K562 (cell line): Measurements from ENCODE around the gene HEPACAM. TPM values are rescaled to one million over a fixed set of nuclear protein-coding genes. Genes with fewer than 3 reads are reported as not detected.

ENCODE experiments used
- ATAC-seq: fragments of 200-7000 bp; cut with Tn5 transposase; 3 replicates; pipeline ENCODE4 v1.9.1; 2020; ENCODE audit warnings: moderate library complexity
- BruUV-seq: library from RNA; stranded (reverse); fragments of 400-500 nt; replicated peaks from 2 replicates; lab custom pipeline; 2021; lab: Mats Ljungman, UMichigan
- CTCF ChIA-PET: fragments of 300-600 bp; formaldehyde crosslinking; extraction: SDS; loops from one replicate; lab custom pipeline; 2021; ENCODE audit warnings: low intra/inter-chr PET ratio; lab: Yijun Ruan, JAX
- POLR2A ChIA-PET: fragments of 300-600, 350-650 bp; sonication (Branson Sonifier 250); formaldehyde crosslinking; extraction: SDS; loops from one replicate; lab custom pipeline; 2021; ENCODE audit warnings: antibody characterized with exemption, inconsistent platforms; lab: Yijun Ruan, JAX
- DNase-seq, 4 experiments: peaks; one replicate each; pipeline versions ENCODE4 v3.0.0 to v3.0.0-alpha.2; 2011 to 2018; ENCODE audit warnings: low spot score in 3 of 4, mixed read lengths in 3 of 4; ENCODE audit errors: extremely low read depth in 1 of 4
- FAIRE-seq: peaks from 2 replicates; lab custom pipeline; 2011; peaks lifted over from hg19 to GRCh38; lab: Jason Lieb, UNC
- H2AFZ ChIP-seq: 2 replicates; pipeline ENCODE4 v1.6.0; 2011; ENCODE audit warnings: low read depth, low read length, control low read depth, inconsistent platforms
- H3K27ac ChIP-seq: fragments of 200-600 bp; 3 replicates; pipeline ENCODE4 v1.8.0; 2011; ENCODE audit warnings: low read depth, mild to moderate bottlenecking, control low read depth, inconsistent platforms, low read length, moderate library complexity, mixed read lengths; ENCODE audit errors: extremely low read depth
- H3K27me3 ChIP-seq, 2 experiments: fragments of 300-600 bp in 1 of 2; 2 replicates in 1 of 2; 3 replicates in 1 of 2; pipeline versions ENCODE4 v1.6.0 to v1.8.0; 2011; ENCODE audit warnings: inconsistent platforms in 2 of 2, low read length in 2 of 2, mild to moderate bottlenecking in 1 of 2, mixed read lengths in 1 of 2, moderate library complexity in 1 of 2; ENCODE audit not compliant: control insufficient read depth in 2 of 2, insufficient read depth in 2 of 2
- H3K36me3 ChIP-seq: fragments of 300-600 bp; 3 replicates; pipeline ENCODE4 v1.8.0; 2011; ENCODE audit warnings: mild to moderate bottlenecking, low read length, inconsistent platforms; ENCODE audit not compliant: control insufficient read depth, insufficient read depth
- H3K4me1 ChIP-seq, 2 experiments: fragments of 200-600 bp in 1 of 2; replicated peaks in 1 of 2; 2 replicates in 1 of 2; 3 replicates in 1 of 2; pipeline versions ENCODE4 v1.5.1 to v1.8.0; 2011; ENCODE audit warnings: inconsistent platforms in 2 of 2, low read length in 2 of 2, mild to moderate bottlenecking in 1 of 2, mixed read lengths in 1 of 2, moderate library complexity in 1 of 2; ENCODE audit not compliant: control insufficient read depth in 2 of 2, insufficient read depth in 2 of 2
- H3K4me2 ChIP-seq: 2 replicates; pipeline ENCODE4 v1.6.1; 2011; ENCODE audit warnings: low read length, control low read depth, inconsistent platforms, mixed read lengths; ENCODE audit not compliant: insufficient read depth
- H3K4me3 ChIP-seq: fragments of 200-600 bp; sonication (generic), shearing (Covaris generic); 2 replicates; pipeline ENCODE4 v1.5.1; 2016; ENCODE audit warnings: control low read depth, inconsistent platforms
- H3K79me2 ChIP-seq: fragments of 200-600 bp; 3 replicates; pipeline ENCODE4 v1.8.0; 2011; ENCODE audit warnings: low read length, inconsistent platforms; ENCODE audit not compliant: control insufficient read depth, insufficient read depth
- H3K9ac ChIP-seq, 2 experiments: 2 replicates each; pipeline versions ENCODE4 v1.6.0 to v1.6.1; 2011; ENCODE audit warnings: low read depth in 2 of 2, low read length in 2 of 2, control low read depth in 1 of 2, inconsistent platforms in 1 of 2, mild to moderate bottlenecking in 1 of 2, mixed read lengths in 1 of 2; ENCODE audit not compliant: insufficient read depth in 1 of 2
- H3K9me1 ChIP-seq: one replicate; pipeline ENCODE4 v1.6.0; 2011; ENCODE audit warnings: inconsistent platforms, mild to moderate bottlenecking, low read length, moderate library complexity; ENCODE audit not compliant: control insufficient read depth, insufficient read depth
- H3K9me3 ChIP-seq: replicated peaks from 2 replicates; pipeline ENCODE4 v1.5.1; 2011; ENCODE audit warnings: low read depth, low read length, inconsistent platforms; ENCODE audit not compliant: control insufficient read depth, insufficient read depth
- H4K20me1 ChIP-seq: replicated peaks from 2 replicates; pipeline ENCODE4 v1.6.1; 2011; ENCODE audit warnings: low read length, inconsistent platforms, mixed read lengths; ENCODE audit not compliant: control insufficient read depth, insufficient read depth
- CTCF ChIP-seq, 3 experiments: IDR thresholded peaks in 2 of 3; conservative IDR thresholded peaks in 1 of 3; 2 replicates each; pipeline ENCODE4 v1.5.1; 2011 to 2012; ENCODE audit warnings: low read length in 3 of 3, mild to moderate bottlenecking in 3 of 3, control low read depth in 2 of 3, improper control_type of control experiment in 1 of 3, inconsistent platforms in 1 of 3, low read depth in 1 of 3, mixed read lengths in 1 of 3, moderate library complexity in 1 of 3; ENCODE audit not compliant: insufficient read depth in 2 of 3
- FIP1L1 ChIP-seq: fragments of 200-400 bp; formaldehyde crosslinking; IDR thresholded peaks from 2 replicates; pipeline ENCODE4 v1.6.1; 2018; ENCODE audit warnings: mild to moderate bottlenecking, low read depth, low read length; ENCODE audit not compliant: poor library complexity, severe bottlenecking
- HDAC3 ChIP-seq: fragments of 450-650 bp; IDR thresholded peaks from 2 replicates; pipeline ENCODE4 v1.6.1; 2018; ENCODE audit warnings: borderline replicate concordance, mild to moderate bottlenecking, moderate library complexity; ENCODE audit not compliant: partially characterized antibody
- MAZ ChIP-seq, 2 experiments: fragments of 450-650 bp in 1 of 2; sonication (generic) in 1 of 2; formaldehyde crosslinking; IDR thresholded peaks in 1 of 2; conservative IDR thresholded peaks in 1 of 2; 2 replicates each; pipeline versions ENCODE4 v1.4.0 to v1.5.0; 2020; ENCODE audit warnings: mild to moderate bottlenecking in 1 of 2, missing genetic modification reagents in 1 of 2
- OTX1 ChIP-seq: fragments of 450-650 bp; formaldehyde crosslinking; IDR thresholded peaks from 2 replicates; pipeline ENCODE4 v1.4.0; 2022; ENCODE audit warnings: mild to moderate bottlenecking
- PHTF2 ChIP-seq: fragments of 250-450 bp; sonication (Bioruptor Pico); IDR thresholded peaks from 2 replicates; pipeline ENCODE4 v1.5.0; 2021; ENCODE audit warnings: mild to moderate bottlenecking
- PRDM10 ChIP-seq: fragments of 450-650 bp; IDR thresholded peaks from 2 replicates; pipeline ENCODE4 v1.6.1; 2018; ENCODE audit not compliant: partially characterized antibody
- SNAPC5 ChIP-seq: fragments of 250-450 bp; sonication (Bioruptor Pico); IDR thresholded peaks from 2 replicates; pipeline ENCODE4 v1.8.0; 2021; ENCODE audit warnings: moderate library complexity, mild to moderate bottlenecking, inconsistent platforms
- SP2 ChIP-seq: IDR thresholded peaks from 2 replicates; pipeline ENCODE4 v1.6.1; 2011; ENCODE audit warnings: mild to moderate bottlenecking, low read depth, low read length, moderate library complexity; ENCODE audit not compliant: poor library complexity, severe bottlenecking; ENCODE audit errors: extremely low read depth
- TARDBP ChIP-seq: fragments of 450-650 bp; IDR thresholded peaks from 2 replicates; pipeline ENCODE4 v1.6.1; 2016
- USF2 ChIP-seq: sonication (generic); formaldehyde crosslinking; IDR thresholded peaks from 2 replicates; pipeline ENCODE4 v1.5.0; 2020; ENCODE audit warnings: missing genetic modification reagents
- YY1 ChIP-seq, 3 experiments: IDR thresholded peaks; 2 replicates each; pipeline ENCODE4 v1.6.1; 2011; ENCODE audit warnings: low read length in 2 of 3, mild to moderate bottlenecking in 2 of 3, moderate library complexity in 2 of 3, borderline replicate concordance in 1 of 3, control low read depth in 1 of 3, low read depth in 1 of 3; ENCODE audit not compliant: insufficient read depth in 3 of 3, insufficient replicate concordance in 2 of 3, control insufficient read depth in 1 of 3, insufficient read length in 1 of 3; ENCODE audit errors: extremely low read depth in 1 of 3
- ZFP30 ChIP-seq: fragments of 250-450 bp; sonication (Bioruptor Pico); IDR thresholded peaks from 2 replicates; pipeline ENCODE4 v1.8.0; 2022; ENCODE audit warnings: moderate library complexity, mild to moderate bottlenecking, inconsistent platforms, borderline replicate concordance
- ZNF133 ChIP-seq: fragments of 250-450 bp; sonication (Bioruptor Pico); IDR thresholded peaks from 2 replicates; pipeline ENCODE4 v1.4.0; 2020; ENCODE audit warnings: mild to moderate bottlenecking
- ZNF316 ChIP-seq: fragments of 450-650 bp; IDR thresholded peaks from 2 replicates; pipeline ENCODE4 v1.6.1; 2016
- ZNF707 ChIP-seq: fragments of 250-450 bp; sonication (Bioruptor Pico); conservative IDR thresholded peaks from 2 replicates; pipeline ENCODE4 v1.8.0; 2022; ENCODE audit warnings: inconsistent platforms, mild to moderate bottlenecking, moderate library complexity
- WGBS: fragments of 100-300 bp; shearing (Covaris generic); methylation state at CpG from one replicate; pipeline ENCODE4 v1.1.6; 2016; ENCODE audit warnings: low coverage, mixed read lengths; ENCODE audit not compliant: insufficient coverage; ENCODE audit errors: missing lambda C conversion rate; 5-methylcytosine and 5-hydroxymethylcytosine counted together
- in situ Hi-C: fragments of 300-500 bp; cut with MboI; formaldehyde crosslinking; loops from 4 replicates; pipeline ENCODE4 v1.15.0; 2018; ENCODE audit warnings: inconsistent platforms, mixed read lengths
- intact Hi-C: fragments of 100-400 bp; cut with micrococcal nuclease; formaldehyde crosslinking; loops from 2 replicates; pipeline ENCODE4 v1.14.2; 2022
- polyA plus RNA-seq, 8 experiments: library from polyadenylated mRNA; depleted of rRNA in 4 of 8; stranded (reverse) in 5 of 8; unstranded in 3 of 8; fragments of >200 nt; fragmentation: Nextera tagmentation in 2 of 8; fragmentation: Illumina TruSeq in 1 of 8; extraction: Ambion mirVana in 2 of 8; extraction: Trizol in 1 of 8; gene quantifications; 2 replicates each; pipeline versions ENCODE4 v1.2.1 to v1.2.3, GENCODE V29; 2011 to 2014; ENCODE audit warnings: inconsistent platforms in 1 of 8, missing spikeins in 1 of 8
- total RNA-seq, 7 experiments: library from RNA; depleted of rRNA in 6 of 7; stranded (reverse); fragments of >200 nt in 6 of 7; fragmentation: Illumina TruSeq in 2 of 7; extraction: Trizol in 2 of 7; gene quantifications; 2 replicates each; pipeline versions ENCODE4 v1.2.1 to v1.2.3, GENCODE V29; 2011 to 2021; ENCODE audit warnings: low replicate concordance in 1 of 7

Gene HEPACAM
- total and polyA plus RNA-seq, 9 of the 15 experiments (the other 6 are each of a cell fraction or from before 2014, with no cell fraction given): not detected

- no peak for ATAC-seq
- POLR2A ChIA-PET: no interaction called here
- no peak for TF ChIP-seq ZNF707
- no peak for TF ChIP-seq ZNF133 (CRISPR knock-in tag)
- no peak for TF ChIP-seq CTCF (IDR thresholded peaks at IDR 0.05 in 2 of 3, conservative IDR thresholded peaks at IDR 0.05 in 1 of 3; ENCODE audit: insufficient read depth in 2 of 3, low read depth in 1 of 3, low read length in 3 of 3)
- TF ChIP-seq USF2 (CRISPR knock-in tag): no peak
- TF ChIP-seq HDAC3: no peak
- no peak for TF ChIP-seq MAZ (CRISPR knock-in tag; conservative IDR thresholded peaks at IDR 0.05 in 1 of 2, IDR thresholded peaks at IDR 0.05 in 1 of 2)
- TF ChIP-seq SNAPC5 (CRISPR knock-in tag): no peak
- no peak for TF ChIP-seq ZFP30 (CRISPR knock-in tag)
- no peak for TF ChIP-seq YY1 (IDR thresholded peaks at IDR 0.05; ENCODE audit: borderline replicate concordance in 1 of 3, control insufficient read depth in 1 of 3, extremely low read depth in 1 of 3, insufficient read depth in 3 of 3, insufficient read length in 1 of 3, insufficient replicate concordance in 2 of 3, low read depth in 1 of 3, low read length in 2 of 3)
- no peak for TF ChIP-seq SP2
- TF ChIP-seq ZNF316: no peak
- no peak for TF ChIP-seq PRDM10
- TF ChIP-seq FIP1L1: no peak
- TF ChIP-seq PHTF2 (CRISPR knock-in tag): no peak
- TF ChIP-seq OTX1 (CRISPR knock-in tag): no peak
- TF ChIP-seq TARDBP: no peak
These were observed 65.4 kb downstream of the HEPACAM start for GRCh38 chr11:124870430-124870829.

More at GRCh38 chr11:124870430-124870829, 65.4 kb downstream of the HEPACAM start:
- Histone ChIP-seq H3K9me1 (peaks cover 3% of the 10 kb centered on the region), H3K36me3 (no peaks in the 10 kb centered on the region), H4K20me1 (no peaks in the 10 kb centered on the region; the same call in 1 of the 2 replicates), H2AFZ (no peak overlapping the region), H3K4me1 (peaks cover 5 to 16% of the 10 kb centered on the region in 2 experiments; a peak in 2 of 5 replicates), H3K9me3 (no peaks in the 10 kb centered on the region), H3K9ac (no peak overlapping the region), H3K79me2 (no peaks in the 10 kb centered on the region), H3K27ac (no peak overlapping the region), H3K4me3 (no peak overlapping the region), H3K4me2 (no peak overlapping the region), H3K27me3 (peaks cover 35 to 84% of the 10 kb centered on the region in 2 experiments; a peak in 4 of 5 replicates)
- CTCF ChIA-PET: no interaction called here
- 3% methylated on average over 7 of the region's 7 CpGs for WGBS
- intact Hi-C loops (no loop called here), in situ Hi-C loops (loop anchor here (25.0 kb wide), 1 partner anchor 808 kb away; no protein-coding TSS in a partner anchor)
- FAIRE-seq: no peak
- DNase-seq: no peak
- no TSS peak for BruUV-seq
